HepG2 (cell line): ENCODE results near the gene EMC9. TPM values are rescaled to one million over a fixed set of nuclear protein-coding genes. Genes with fewer than 3 reads are reported as not detected.

Source experiments
- BCL6 ChIP-seq: IDR thresholded peaks from 2 replicates; pipeline ENCODE4 v1.6.1; 2016; ENCODE audit warnings: missing genetic modification reagents, missing compliant biosample characterization
- E2F5 ChIP-seq: sonication (generic); formaldehyde crosslinking; conservative IDR thresholded peaks from 2 replicates; pipeline ENCODE4 v1.4.0; 2020; ENCODE audit warnings: missing genetic modification reagents
- FOXJ3 ChIP-seq: sonication (generic); formaldehyde crosslinking; IDR thresholded peaks from 2 replicates; pipeline ENCODE4 v1.4.0; 2020; ENCODE audit warnings: missing genetic modification reagents, mild to moderate bottlenecking, borderline replicate concordance
- FOXM1 ChIP-seq: sonication (generic); formaldehyde crosslinking; IDR thresholded peaks from 2 replicates; pipeline ENCODE4 v1.5.0; 2020; ENCODE audit warnings: missing genetic modification reagents
- GTF3A ChIP-seq: sonication (generic); formaldehyde crosslinking; conservative IDR thresholded peaks from 2 replicates; pipeline ENCODE4 v1.4.0; 2020; ENCODE audit warnings: mild to moderate bottlenecking, missing genetic modification reagents
- HNF4G ChIP-seq, 2 experiments: sonication (generic) in 1 of 2; formaldehyde crosslinking in 1 of 2; IDR thresholded peaks; 2 replicates each; pipeline versions ENCODE4 v1.4.0 to v1.6.1; 2011 to 2020; ENCODE audit warnings: borderline replicate concordance in 2 of 2, low read depth in 2 of 2, mild to moderate bottlenecking in 2 of 2, low read length in 1 of 2, missing genetic modification reagents in 1 of 2, moderate library complexity in 1 of 2
- MLLT10 ChIP-seq: sonication (generic); formaldehyde crosslinking; IDR thresholded peaks from 2 replicates; pipeline ENCODE4 v1.4.0; 2020; ENCODE audit warnings: missing genetic modification reagents
- NKX3-1 ChIP-seq: sonication (generic); formaldehyde crosslinking; IDR thresholded peaks from 2 replicates; pipeline ENCODE4 v1.5.0; 2020; ENCODE audit warnings: missing genetic modification reagents
- PBX3 ChIP-seq: sonication (generic); formaldehyde crosslinking; IDR thresholded peaks from 2 replicates; pipeline ENCODE4 v1.8.1; 2023; ENCODE audit warnings: missing genetic modification reagents, inconsistent platforms, borderline replicate concordance
- RARA ChIP-seq: IDR thresholded peaks from 2 replicates; pipeline ENCODE4 v1.6.1; 2016; ENCODE audit warnings: missing genetic modification reagents, missing compliant biosample characterization
- SETDB1 ChIP-seq: sonication (generic); formaldehyde crosslinking; IDR thresholded peaks from 2 replicates; pipeline ENCODE4 v1.5.1; 2020; ENCODE audit warnings: missing genetic modification reagents, mild to moderate bottlenecking, borderline replicate concordance
- SIX4 ChIP-seq: sonication (generic); formaldehyde crosslinking; IDR thresholded peaks from 2 replicates; pipeline ENCODE4 v1.4.0; 2020; ENCODE audit warnings: missing genetic modification reagents
- SMC3 ChIP-seq: IDR thresholded peaks from 2 replicates; pipeline ENCODE4 v1.6.1; 2011; ENCODE audit warnings: low read length, improper control_type of control experiment
- ZBTB14 ChIP-seq: sonication (generic); formaldehyde crosslinking; IDR thresholded peaks from 2 replicates; pipeline ENCODE4 v1.4.0; 2020; ENCODE audit warnings: missing genetic modification reagents
- ZBTB3 ChIP-seq: sonication (generic); formaldehyde crosslinking; IDR thresholded peaks from 2 replicates; pipeline ENCODE4 v1.4.0; 2020; ENCODE audit warnings: low read depth, mild to moderate bottlenecking, moderate library complexity, missing genetic modification reagents, borderline replicate concordance
- ZNF124 ChIP-seq: sonication (generic); formaldehyde crosslinking; IDR thresholded peaks from 2 replicates; pipeline ENCODE4 v1.4.0; 2020; ENCODE audit warnings: missing genetic modification reagents
- ZNF142 ChIP-seq: sonication (generic); formaldehyde crosslinking; IDR thresholded peaks from 2 replicates; pipeline ENCODE4 v1.4.0; 2020; ENCODE audit warnings: missing genetic modification reagents
- ZNF282 ChIP-seq: fragments of 450-650 bp; IDR thresholded peaks from 2 replicates; pipeline ENCODE4 v1.6.1; 2018; ENCODE audit not compliant: partially characterized antibody
- ZNF556 ChIP-seq: sonication (generic); formaldehyde crosslinking; IDR thresholded peaks from 2 replicates; pipeline ENCODE4 v1.4.0; 2020; ENCODE audit warnings: mild to moderate bottlenecking, missing genetic modification reagents, borderline replicate concordance
- ZNF616 ChIP-seq: sonication (generic); formaldehyde crosslinking; IDR thresholded peaks from 2 replicates; pipeline ENCODE4 v1.5.0; 2020; ENCODE audit warnings: low read depth, mild to moderate bottlenecking, missing genetic modification reagents
- ZNF7 ChIP-seq: IDR thresholded peaks from 2 replicates; pipeline ENCODE4 v1.6.1; 2016; ENCODE audit warnings: missing biosample characterization, missing genetic modification reagents
- ZNF747 ChIP-seq: sonication (generic); formaldehyde crosslinking; IDR thresholded peaks from 2 replicates; pipeline ENCODE4 v1.8.1; 2023; ENCODE audit warnings: missing genetic modification reagents, mild to moderate bottlenecking, borderline replicate concordance
- polyA plus RNA-seq, 8 experiments: library from polyadenylated mRNA; depleted of rRNA in 3 of 8; stranded (reverse) in 7 of 8; unstranded in 1 of 8; fragments of >200 nt; fragmentation: Illumina TruSeq in 4 of 8; extraction: Trizol in 4 of 8; gene quantifications; 2 replicates each; pipeline versions ENCODE4 v1.2.1 to v1.2.3, GENCODE V29; 2011 to 2016; ENCODE audit warnings: low read depth in 4 of 8, missing spikeins in 1 of 8, mixed read lengths in 1 of 8; ENCODE audit not compliant: insufficient read depth in 1 of 8
- total RNA-seq, 5 experiments: library from RNA; depleted of rRNA; stranded (reverse); fragments of >200 nt; fragmentation: Illumina TruSeq; extraction: Trizol; gene quantifications; 2 replicates each; pipeline ENCODE4 v1.2.3, GENCODE V29; 2016; ENCODE audit warnings: low read depth in 1 of 5

EMC9 gene
- total and polyA plus RNA-seq, 2 of the 13 experiments (the other 11 are each of a cell fraction or from before 2014, with no cell fraction given): 60.5 to 78.7 TPM

GRCh38 chr14:24113379-24113800 lies 28.0 kb downstream of the EMC9 start (continued):
- TF ChIP-seq ZNF142 (CRISPR knock-in tag): no peak
- TF ChIP-seq BCL6 (CRISPR knock-in tag): no peak
- TF ChIP-seq FOXJ3 (CRISPR knock-in tag): no peak
- TF ChIP-seq ZNF616 (CRISPR knock-in tag): no peak
- no peak for TF ChIP-seq FOXM1 (CRISPR knock-in tag)
- no peak for TF ChIP-seq SMC3
- no peak for TF ChIP-seq SIX4
- no peak for TF ChIP-seq HNF4G (IDR thresholded peaks at IDR 0.05; ENCODE audit: borderline replicate concordance, low read depth, low read length)
- TF ChIP-seq HNF4G (CRISPR knock-in tag; IDR thresholded peaks at IDR 0.05; ENCODE audit: borderline replicate concordance, low read depth): no peak
- TF ChIP-seq MLLT10: 0 out of 2 replicates have a peak, but pooled peaks have one; percentile 34
- no peak for TF ChIP-seq NKX3-1 (CRISPR knock-in tag)
- TF ChIP-seq GTF3A (CRISPR knock-in tag): no peak
- TF ChIP-seq ZBTB14: no peak
- TF ChIP-seq SETDB1 (CRISPR knock-in tag): 0 out of 2 replicates have a peak, but pooled peaks have one; percentile 76
- no peak for TF ChIP-seq ZBTB3 (CRISPR knock-in tag)
- TF ChIP-seq ZNF747 (CRISPR knock-in tag): no peak
- TF ChIP-seq ZNF556: no peak
- TF ChIP-seq ZNF7 (CRISPR knock-in tag): no peak
- no peak for TF ChIP-seq ZNF282
- no peak for TF ChIP-seq RARA (CRISPR knock-in tag)
- TF ChIP-seq PBX3 (CRISPR knock-in tag): peak; percentile 94; the same call in 1 of the 2 replicates
- TF ChIP-seq ZNF124: no peak
- no peak for TF ChIP-seq E2F5
